ENCODE measurements around the gene PPP2R2C.

DNA sequence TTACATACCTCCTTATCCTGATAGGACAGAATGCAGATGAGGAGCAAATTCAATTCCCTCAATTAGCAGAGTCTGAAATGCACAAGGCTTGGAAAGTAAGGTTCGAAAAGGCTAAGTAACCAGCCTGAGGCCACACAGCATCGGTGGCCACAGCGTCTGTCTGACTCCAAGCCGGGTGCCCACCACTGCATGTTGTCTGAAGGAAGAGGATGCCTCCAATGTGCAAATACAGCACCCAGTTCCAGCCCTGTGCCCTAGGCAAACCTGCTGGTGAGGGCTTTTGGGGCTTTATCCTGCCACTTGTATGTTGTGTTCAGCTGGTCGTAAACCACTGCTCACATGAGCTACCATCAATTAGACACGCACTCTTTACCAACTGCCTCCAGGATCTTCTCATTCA is 48.6 kb upstream of the PPP2R2C start:
- TF ChIP-seq, protein P1, sequence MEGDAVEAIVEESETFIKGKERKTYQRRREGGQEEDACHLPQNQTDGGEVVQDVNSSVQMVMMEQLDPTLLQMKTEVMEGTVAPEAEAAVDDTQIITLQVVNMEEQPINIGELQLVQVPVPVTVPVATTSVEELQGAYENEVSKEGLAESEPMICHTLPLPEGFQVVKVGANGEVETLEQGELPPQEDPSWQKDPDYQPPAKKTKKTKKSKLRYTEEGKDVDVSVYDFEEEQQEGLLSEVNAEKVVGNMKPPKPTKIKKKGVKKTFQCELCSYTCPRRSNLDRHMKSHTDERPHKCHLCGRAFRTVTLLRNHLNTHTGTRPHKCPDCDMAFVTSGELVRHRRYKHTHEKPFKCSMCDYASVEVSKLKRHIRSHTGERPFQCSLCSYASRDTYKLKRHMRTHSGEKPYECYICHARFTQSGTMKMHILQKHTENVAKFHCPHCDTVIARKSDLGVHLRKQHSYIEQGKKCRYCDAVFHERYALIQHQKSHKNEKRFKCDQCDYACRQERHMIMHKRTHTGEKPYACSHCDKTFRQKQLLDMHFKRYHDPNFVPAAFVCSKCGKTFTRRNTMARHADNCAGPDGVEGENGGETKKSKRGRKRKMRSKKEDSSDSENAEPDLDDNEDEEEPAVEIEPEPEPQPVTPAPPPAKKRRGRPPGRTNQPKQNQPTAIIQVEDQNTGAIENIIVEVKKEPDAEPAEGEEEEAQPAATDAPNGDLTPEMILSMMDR (IDR thresholded peaks at IDR 0.05): no peak
- no peak for TF ChIP-seq REST (IDR thresholded peaks at IDR 0.05; ENCODE audit: insufficient read depth in 1 of 2, low read depth in 2 of 2, low read length in 1 of 2)
